ENCODE data around the gene HAPSTR1. TPM values are rescaled to one million over a fixed set of nuclear protein-coding genes. Genes with fewer than 3 reads are reported as not detected.

The HAPSTR1 gene
- total and polyA plus RNA-seq, 4 donors: 6.5 to 46.5 (median 17.7) TPM

- TF ChIP-seq, protein P1, sequence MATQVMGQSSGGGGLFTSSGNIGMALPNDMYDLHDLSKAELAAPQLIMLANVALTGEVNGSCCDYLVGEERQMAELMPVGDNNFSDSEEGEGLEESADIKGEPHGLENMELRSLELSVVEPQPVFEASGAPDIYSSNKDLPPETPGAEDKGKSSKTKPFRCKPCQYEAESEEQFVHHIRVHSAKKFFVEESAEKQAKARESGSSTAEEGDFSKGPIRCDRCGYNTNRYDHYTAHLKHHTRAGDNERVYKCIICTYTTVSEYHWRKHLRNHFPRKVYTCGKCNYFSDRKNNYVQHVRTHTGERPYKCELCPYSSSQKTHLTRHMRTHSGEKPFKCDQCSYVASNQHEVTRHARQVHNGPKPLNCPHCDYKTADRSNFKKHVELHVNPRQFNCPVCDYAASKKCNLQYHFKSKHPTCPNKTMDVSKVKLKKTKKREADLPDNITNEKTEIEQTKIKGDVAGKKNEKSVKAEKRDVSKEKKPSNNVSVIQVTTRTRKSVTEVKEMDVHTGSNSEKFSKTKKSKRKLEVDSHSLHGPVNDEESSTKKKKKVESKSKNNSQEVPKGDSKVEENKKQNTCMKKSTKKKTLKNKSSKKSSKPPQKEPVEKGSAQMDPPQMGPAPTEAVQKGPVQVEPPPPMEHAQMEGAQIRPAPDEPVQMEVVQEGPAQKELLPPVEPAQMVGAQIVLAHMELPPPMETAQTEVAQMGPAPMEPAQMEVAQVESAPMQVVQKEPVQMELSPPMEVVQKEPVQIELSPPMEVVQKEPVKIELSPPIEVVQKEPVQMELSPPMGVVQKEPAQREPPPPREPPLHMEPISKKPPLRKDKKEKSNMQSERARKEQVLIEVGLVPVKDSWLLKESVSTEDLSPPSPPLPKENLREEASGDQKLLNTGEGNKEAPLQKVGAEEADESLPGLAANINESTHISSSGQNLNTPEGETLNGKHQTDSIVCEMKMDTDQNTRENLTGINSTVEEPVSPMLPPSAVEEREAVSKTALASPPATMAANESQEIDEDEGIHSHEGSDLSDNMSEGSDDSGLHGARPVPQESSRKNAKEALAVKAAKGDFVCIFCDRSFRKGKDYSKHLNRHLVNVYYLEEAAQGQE (IDR thresholded peaks at IDR 0.05): no peak
- TF ChIP-seq CTCF (IDR thresholded peaks at IDR 0.05; ENCODE audit: low read depth, low read length, missing input control): no peak
- no peak for TF ChIP-seq ATF3 (IDR thresholded peaks at IDR 0.05)
- no peak for TF ChIP-seq EGR1 (IDR thresholded peaks at IDR 0.05; ENCODE audit: low read depth in 2 of 2)
- TF ChIP-seq GABPA (IDR thresholded peaks at IDR 0.05 in 1 of 2, conservative IDR thresholded peaks at IDR 0.05 in 1 of 2): no peak
- no peak for TF ChIP-seq JUND (IDR thresholded peaks at IDR 0.05)
- no peak for TF ChIP-seq HNF4G (IDR thresholded peaks at IDR 0.05)
- no peak for TF ChIP-seq YY1 (IDR thresholded peaks at IDR 0.05)
- no peak for TF ChIP-seq HNF4A (conservative IDR thresholded peaks at IDR 0.05)
- TF ChIP-seq, protein P2, sequence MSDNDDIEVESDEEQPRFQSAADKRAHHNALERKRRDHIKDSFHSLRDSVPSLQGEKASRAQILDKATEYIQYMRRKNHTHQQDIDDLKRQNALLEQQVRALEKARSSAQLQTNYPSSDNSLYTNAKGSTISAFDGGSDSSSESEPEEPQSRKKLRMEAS (IDR thresholded peaks at IDR 0.05): no peak
- H3K27me3 ChIP-seq (ENCODE audit: control insufficient read depth in 4 of 4, insufficient read depth in 4 of 4, low read length in 3 of 4): no peaks in the 10 kb centered on the region
- H3K36me3 ChIP-seq (ENCODE audit: control insufficient read depth in 4 of 4, insufficient read depth in 3 of 4, low read depth in 1 of 4, low read length in 3 of 4): peaks cover 0 to 5% (median 1%) of the 10 kb centered on the region in 4 donors
- no peak overlapping the region for H3K4me3 ChIP-seq (ENCODE audit: low read depth in 1 of 3, low read length in 3 of 3)
- no peaks in the 10 kb centered on the region for H3K9me3 ChIP-seq (ENCODE audit: control insufficient read depth in 4 of 4, low read length in 3 of 4)
- no peak overlapping the region for H3K9ac ChIP-seq (ENCODE audit: low read depth in 1 of 2, low read length in 2 of 2)
- peaks cover 0 to 1% (median 0%) of the 10 kb centered on the region in 4 donors for H3K4me1 ChIP-seq (ENCODE audit: control insufficient read depth in 4 of 4, insufficient read depth in 4 of 4, low read length in 3 of 4)
- no peak for DNase-seq (ENCODE audit: low spot score)
- peak overlapping the region in 1 of 2 donors; percentile 36 for H3K27ac ChIP-seq (ENCODE audit: low read depth in 1 of 2, low read length in 2 of 2)
- WGBS: 93% methylated on average over 7 of the region's 7 CpGs
Observed at GRCh38 chr16:9123401-9123800, 32.0 kb downstream of the HAPSTR1 start.

- no peak for DNase-seq (ENCODE audit: low spot score)
- H3K36me3 ChIP-seq (ENCODE audit: control insufficient read depth in 4 of 4, insufficient read depth in 3 of 4, low read depth in 1 of 4, low read length in 3 of 4): peaks cover 0 to 3% (median 1%) of the 10 kb centered on the region in 4 donors
- no peak overlapping the region for H3K9ac ChIP-seq (ENCODE audit: low read depth in 1 of 2, low read length in 2 of 2)
- TF ChIP-seq HNF4G (IDR thresholded peaks at IDR 0.05) (no peak), YY1 (IDR thresholded peaks at IDR 0.05) (no peak), CTCF (IDR thresholded peaks at IDR 0.05; ENCODE audit: low read depth, low read length, missing input control) (no peak), RXRA (IDR thresholded peaks at IDR 0.05) (no peak), SP1 (IDR thresholded peaks at IDR 0.05) (no peak), JUND (IDR thresholded peaks at IDR 0.05) (no peak), FOXA2 (IDR thresholded peaks at IDR 0.05) (no peak), NR2F2 (IDR thresholded peaks at IDR 0.05) (no peak), TAF1 (conservative IDR thresholded peaks at IDR 0.05) (no peak), FOXA1 (IDR thresholded peaks at IDR 0.05) (no peak), EGR1 (IDR thresholded peaks at IDR 0.05; ENCODE audit: low read depth in 2 of 2) (no peak), HNF4A (conservative IDR thresholded peaks at IDR 0.05) (no peak), ATF3 (IDR thresholded peaks at IDR 0.05) (no peak), GABPA (IDR thresholded peaks at IDR 0.05 in 1 of 2, conservative IDR thresholded peaks at IDR 0.05 in 1 of 2) (no peak), RAD21 (IDR thresholded peaks at IDR 0.05) (no peak)
- TF ChIP-seq, protein P1 (IDR thresholded peaks at IDR 0.05): no peak
- TF ChIP-seq, protein P2 (IDR thresholded peaks at IDR 0.05): no peak
- no peak overlapping the region for H3K4me3 ChIP-seq (ENCODE audit: low read depth in 1 of 3, low read length in 3 of 3)
- peaks cover 0 to 1% (median 0%) of the 10 kb centered on the region in 4 donors for H3K4me1 ChIP-seq (ENCODE audit: control insufficient read depth in 4 of 4, insufficient read depth in 4 of 4, low read length in 3 of 4)
- peak overlapping the region in 1 of 2 donors; percentile 36 for H3K27ac ChIP-seq (ENCODE audit: low read depth in 1 of 2, low read length in 2 of 2)
- H3K27me3 ChIP-seq (ENCODE audit: control insufficient read depth in 4 of 4, insufficient read depth in 4 of 4, low read length in 3 of 4): no peaks in the 10 kb centered on the region
- WGBS: 79% methylated on average over 5 of the region's 5 CpGs
- H3K9me3 ChIP-seq (ENCODE audit: control insufficient read depth in 4 of 4, low read length in 3 of 4): no peaks in the 10 kb centered on the region
Observed at GRCh38 chr16:9123871-9124270, 32.4 kb downstream of the HAPSTR1 start.

All from liver (tissue), 9 donors.